Left colon (tissue), 2 donors: ENCODE measurements around the gene KDM4B. TPM values are rescaled to one million over a fixed set of nuclear protein-coding genes. Genes with fewer than 3 reads are reported as not detected.
A peak's percentile ranks its signal among the peaks of the same experiment; 100 is the strongest.

Experiments
- ATAC-seq: fragments of 200-7000 bp; cut with Tn5 transposase; one replicate; pipeline ENCODE4 v1.9.1; 2020; ENCODE audit warnings: mild to moderate bottlenecking, moderate library complexity
- DNase-seq, 2 donors: peaks; one replicate each; pipeline ENCODE4 v3.0.0-alpha.2; 2020
- intact Hi-C, 2 donors: fragments of 100-400 bp; cut with DNase I in 1 of 2; cut with micrococcal nuclease in 1 of 2; formaldehyde crosslinking; loops; one replicate each; pipeline versions ENCODE4 v1.11.2 to v1.14.0; 2022; cut with DNase I, micrococcal nuclease
- total RNA-seq, 2 donors: library from RNA; stranded (reverse); fragmentation: NEBNext Ultra II Directional; extraction: Animal tissue kit (Norgen Biotek cat#: 25700); gene quantifications; one replicate each; pipeline ENCODE4 v1.2.1, GENCODE V29; 2021
- donor health status: DM: no; HTN: no; CAD: no.
- donor health status: DM: yes; HTN: yes; CAD: no.

Gene KDM4B
- total RNA-seq, 2 donors from 2014 or later, result 43.9 to 46.2 TPM

- ATAC-seq, result no peak
- no peak for DNase-seq
- intact Hi-C loops, result no loop called here
Measured at GRCh38 chr19:5073153-5073844, 104.4 kb downstream of the KDM4B start.

GRCh38 chr19:5074407-5074806, 105.5 kb downstream of the KDM4B start:
- ATAC-seq, result no peak
- DNase-seq, result no peak
- intact Hi-C loops, result no loop called here

- intact Hi-C loops, result no loop called here
- ATAC-seq (peak; percentile 15), DNase-seq (no peak)
Measured at GRCh38 chr19:5074830-5075394, 106.0 kb downstream of the KDM4B start.

- ATAC-seq (peak; percentile 26), DNase-seq (no peak)
- intact Hi-C loops, result no loop called here
Measured at GRCh38 chr19:5075597-5075996, 106.7 kb downstream of the KDM4B start.

- ATAC-seq, result no peak
- intact Hi-C loops, result no loop called here
- no peak for DNase-seq
Measured at GRCh38 chr19:5076440-5077208, 107.7 kb downstream of the KDM4B start.

GRCh38 chr19:5077209-5077515, 108.2 kb downstream of the KDM4B start:
- DNase-seq (no peak), ATAC-seq (no peak)
- intact Hi-C loops, result no loop called here

- DNase-seq (no peak), ATAC-seq (no peak)
- intact Hi-C loops, result no loop called here
Measured at GRCh38 chr19:5078182-5078581, 109.3 kb downstream of the KDM4B start.

GRCh38 chr19:5078666-5079065, 109.8 kb downstream of the KDM4B start:
- ATAC-seq (no peak), DNase-seq (no peak)
- intact Hi-C loops, result no loop called here

GRCh38 chr19:5079071-5079774, 110.3 kb downstream of the KDM4B start:
- intact Hi-C loops, result no loop called here
- DNase-seq (no peak), ATAC-seq (no peak)

GRCh38 chr19:5080030-5080654, 111.2 kb downstream of the KDM4B start:
- intact Hi-C loops, result no loop called here
- DNase-seq (no peak), ATAC-seq (no peak)

GRCh38 chr19:5080809-5081208, 111.9 kb downstream of the KDM4B start:
- intact Hi-C loops, result no loop called here
- DNase-seq (no peak), ATAC-seq (no peak)

GRCh38 chr19:5081443-5082161, 112.7 kb downstream of the KDM4B start:
- intact Hi-C loops, result no loop called here
- ATAC-seq (no peak), DNase-seq (no peak)

- intact Hi-C loops, result no loop called here
- ATAC-seq, result no peak
- no peak for DNase-seq
Measured at GRCh38 chr19:5083547-5083965, 114.6 kb downstream of the KDM4B start.

GRCh38 chr19:5085566-5085965, 116.7 kb downstream of the KDM4B start:
- intact Hi-C loops, result no loop called here

GRCh38 chr19:5086230-5086629, 117.3 kb downstream of the KDM4B start:
- intact Hi-C loops, result no loop called here
- ATAC-seq (no peak), DNase-seq (no peak)

More at GRCh38 chr19:5085566-5085965, 116.7 kb downstream of the KDM4B start:
- ATAC-seq (no peak), DNase-seq (no peak)

- intact Hi-C loops, result no loop called here
- ATAC-seq (peak; percentile 17), DNase-seq (no peak)
Measured at GRCh38 chr19:5086725-5087439, 118.0 kb downstream of the KDM4B start.

- intact Hi-C loops, result no loop called here
- ATAC-seq, result no peak
Measured at GRCh38 chr19:5089283-5089682, 120.4 kb downstream of the KDM4B start.

GRCh38 chr19:5090465-5091017, 121.6 kb downstream of the KDM4B start:
- intact Hi-C loops, result no loop called here
- no peak for ATAC-seq
- no peak for DNase-seq

More at GRCh38 chr19:5089283-5089682, 120.4 kb downstream of the KDM4B start:
- DNase-seq, result no peak
